IPS-18c (cell line): ENCODE data around the gene SMARCC1.
"Not testable (repeated sequence)": the region's sequence is repeated elsewhere in the genome, so short reads cannot be mapped to it uniquely, and the experiment has no call there.

Source experiments
- H3K4me3 ChIP-seq: 2 replicates; pipeline ENCODE4 v1.7.0; 2013; ENCODE audit warnings: low read depth, mild to moderate bottlenecking, low read length, moderate library complexity; ENCODE audit not compliant: insufficient read depth
- H3K9me3 ChIP-seq: one replicate; pipeline ENCODE4 v1.6.1; 2013; ENCODE audit warnings: mild to moderate bottlenecking, low read length, moderate library complexity; ENCODE audit not compliant: control insufficient read depth, insufficient read depth

SMARCC1 gene

DNA sequence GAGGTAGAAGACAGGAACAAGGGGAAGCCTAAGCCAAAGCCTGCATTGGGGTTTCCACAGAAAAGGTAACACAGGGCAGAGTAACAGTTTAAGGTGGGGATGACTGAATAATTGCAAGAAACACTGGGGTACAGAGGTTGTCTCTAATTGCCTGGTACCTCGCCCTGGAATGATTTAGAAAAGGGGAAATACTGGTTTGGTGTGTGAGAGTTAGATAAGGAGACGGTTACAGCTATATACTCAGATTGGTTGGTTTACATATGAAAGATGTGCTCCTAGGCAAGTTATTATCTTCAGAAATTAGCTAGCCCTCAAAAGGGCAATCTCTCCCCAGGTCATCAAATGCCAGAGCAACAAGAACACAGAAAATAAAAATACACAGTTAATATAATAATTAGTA is 58.8 kb downstream of the SMARCC1 start:
- no peaks in the 10 kb centered on the region for H3K9me3 ChIP-seq
- H3K4me3 ChIP-seq: no peak overlapping the region

DNA sequence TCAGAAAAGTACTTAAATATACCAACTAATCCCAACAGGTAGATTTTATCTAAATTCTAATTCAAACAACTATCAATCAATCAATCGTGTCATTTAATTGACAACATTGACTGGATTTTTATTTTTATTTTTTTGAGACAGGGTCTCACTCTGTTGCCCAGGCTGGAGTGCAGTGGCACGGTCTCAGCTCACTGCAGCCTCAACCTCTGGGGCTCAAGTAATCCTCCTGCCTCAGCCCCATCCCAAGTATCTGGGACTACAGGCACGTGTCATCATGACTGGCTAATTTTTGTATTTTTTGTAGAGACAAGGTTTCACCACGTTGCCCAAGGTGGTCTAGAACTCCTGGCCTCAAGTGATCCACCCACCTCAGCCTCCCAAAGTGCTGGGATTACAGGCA is 64.2 kb downstream of the SMARCC1 start:
- not testable (repeated sequence) for H3K9me3 ChIP-seq, H3K4me3 ChIP-seq

DNA sequence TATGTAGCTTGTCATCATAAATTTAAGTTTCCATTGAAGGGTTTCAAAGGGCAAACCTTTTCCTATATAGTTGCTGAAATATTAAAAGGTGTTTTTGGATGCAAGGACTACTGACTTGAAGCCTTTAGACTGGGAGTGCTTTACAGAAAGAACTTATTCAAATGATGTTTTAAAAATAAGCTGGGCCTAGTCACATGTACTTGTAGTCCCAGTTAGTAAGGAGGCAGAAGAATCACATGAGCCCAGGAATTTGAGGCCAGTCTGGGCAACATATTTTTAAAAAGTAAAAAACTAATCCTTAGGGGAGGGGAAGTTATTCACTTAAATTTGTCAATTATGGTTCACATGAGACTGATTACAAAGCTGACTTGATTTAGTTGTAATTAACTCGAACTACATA is 65.0 kb downstream of the SMARCC1 start:
- no peaks in the 10 kb centered on the region for H3K9me3 ChIP-seq

DNA sequence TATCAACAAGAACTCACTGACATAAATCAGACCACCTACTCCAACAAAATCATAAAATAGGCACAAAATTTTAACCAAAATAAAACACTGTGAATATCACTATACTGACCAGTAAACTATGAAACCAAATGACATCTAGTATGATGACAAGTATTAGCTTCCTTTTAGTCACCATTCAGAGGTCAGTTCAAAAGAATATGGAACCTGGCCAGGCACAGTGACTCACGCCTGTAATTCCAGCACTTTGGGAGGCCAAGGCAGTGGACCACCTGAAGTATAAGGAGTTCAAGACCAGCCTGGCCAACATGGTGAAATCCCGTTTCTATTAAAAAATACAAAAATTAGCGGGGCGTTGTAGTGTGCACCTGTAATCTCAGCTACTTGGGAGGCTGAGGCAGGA is 65.8 kb downstream of the SMARCC1 start:
- H3K9me3 ChIP-seq: no peaks in the 10 kb centered on the region
- H3K4me3 ChIP-seq: no peak overlapping the region

More for the DNA sequence above, 65.0 kb downstream of the SMARCC1 start:
- H3K4me3 ChIP-seq: no peak overlapping the region

DNA sequence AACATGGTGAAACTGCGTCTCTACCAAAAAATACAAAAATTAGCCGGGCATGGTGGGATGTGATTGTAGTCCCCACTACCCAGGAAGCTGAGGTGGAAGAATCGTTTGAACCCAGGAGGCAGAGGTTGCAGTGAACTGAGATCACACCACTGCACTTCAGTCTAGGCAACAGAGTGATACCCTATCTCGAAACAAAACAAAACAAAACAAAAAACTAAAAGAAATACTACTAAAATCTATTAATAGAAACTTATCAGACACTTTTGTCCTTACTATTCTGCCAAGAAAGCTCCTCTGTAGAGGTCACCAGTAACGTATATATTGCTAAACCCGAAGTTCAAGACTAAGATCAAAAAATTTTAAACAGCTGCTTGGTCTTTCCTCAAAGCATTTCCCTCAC is 67.1 kb downstream of the SMARCC1 start:
- Histone ChIP-seq H3K9me3 (no peaks in the 10 kb centered on the region), H3K4me3 (no peak overlapping the region)

DNA sequence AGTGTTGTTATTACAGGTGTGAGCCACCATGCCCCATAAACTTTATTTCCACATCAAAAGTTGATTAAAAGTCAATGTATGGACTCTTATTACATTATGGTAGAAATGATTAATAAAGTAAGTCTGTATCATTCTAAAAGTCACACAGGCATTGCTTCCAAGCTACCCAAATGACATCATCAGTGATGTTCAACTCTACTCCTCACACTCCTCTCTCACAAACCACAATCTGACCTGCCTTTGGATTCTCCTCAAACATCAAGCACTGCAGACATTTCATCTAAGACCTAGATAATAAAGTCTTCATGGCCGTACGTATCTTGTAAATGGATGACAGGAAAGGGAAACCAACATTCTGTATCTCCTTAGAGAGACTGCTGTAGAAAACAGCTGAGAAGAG is 68.0 kb downstream of the SMARCC1 start:
- Histone ChIP-seq H3K4me3 (no peak overlapping the region), H3K9me3 (no peaks in the 10 kb centered on the region)

DNA sequence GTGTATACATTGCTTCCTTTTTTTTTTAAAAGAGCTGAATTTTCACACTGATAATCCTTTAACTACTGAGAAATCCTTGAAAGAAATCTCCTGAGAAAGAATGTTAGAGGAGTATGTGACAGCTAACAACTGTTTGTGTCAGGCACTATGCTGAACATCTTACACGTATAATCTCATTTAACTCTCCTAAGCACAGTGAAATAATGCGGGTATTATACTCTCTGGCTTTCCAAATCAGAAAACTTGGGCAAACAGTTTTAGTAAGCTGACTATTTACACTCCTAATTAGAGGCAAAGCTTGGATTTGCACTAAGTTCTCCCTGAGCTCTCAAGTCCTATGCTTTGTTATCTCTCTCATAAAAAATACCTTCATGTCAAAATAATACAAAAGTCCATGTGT is 69.3 kb downstream of the SMARCC1 start:
- no peaks in the 10 kb centered on the region for H3K9me3 ChIP-seq
- no peak overlapping the region for H3K4me3 ChIP-seq

DNA sequence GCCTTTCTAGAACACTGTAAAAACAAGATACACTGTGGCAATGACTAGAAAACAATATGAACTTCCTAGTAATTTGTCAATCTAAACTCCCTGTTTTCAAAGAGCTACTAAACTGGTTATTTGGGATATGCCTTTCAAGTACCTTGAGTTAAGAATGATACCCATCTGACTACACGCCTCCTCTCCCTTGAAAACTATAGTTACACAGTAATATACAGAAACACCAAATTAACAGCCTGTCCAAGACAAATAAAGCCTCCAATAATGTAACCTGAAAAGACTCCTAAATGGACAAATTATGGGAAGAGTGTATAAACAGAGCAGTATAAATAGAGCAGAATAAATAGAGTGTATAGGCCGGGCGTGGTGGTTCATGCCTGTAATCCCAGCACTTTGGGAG is 70.1 kb downstream of the SMARCC1 start:
- H3K4me3 ChIP-seq: no peak overlapping the region

DNA sequence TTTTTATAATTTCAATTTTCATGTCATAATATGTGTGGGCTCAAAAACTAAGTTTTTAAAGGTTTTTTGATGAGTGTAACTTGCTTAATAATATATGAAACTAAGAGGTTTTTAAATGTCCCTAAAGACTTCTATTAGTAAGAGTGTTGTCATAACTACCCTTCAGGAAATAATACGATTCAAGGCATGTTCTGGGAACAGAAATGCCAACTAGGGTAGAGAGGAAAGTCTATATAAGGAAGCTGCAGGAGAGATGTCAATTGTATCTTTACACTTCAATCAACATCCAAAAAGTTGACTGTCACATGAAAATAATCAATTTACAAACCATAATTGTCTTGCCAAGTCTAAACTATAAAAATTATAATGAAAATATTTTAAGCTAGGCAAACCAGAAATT is 76.3 kb downstream of the SMARCC1 start:
- no peak overlapping the region for H3K4me3 ChIP-seq
- no peaks in the 10 kb centered on the region for H3K9me3 ChIP-seq

More for the DNA sequence above, 70.1 kb downstream of the SMARCC1 start:
- no peaks in the 10 kb centered on the region for H3K9me3 ChIP-seq

DNA sequence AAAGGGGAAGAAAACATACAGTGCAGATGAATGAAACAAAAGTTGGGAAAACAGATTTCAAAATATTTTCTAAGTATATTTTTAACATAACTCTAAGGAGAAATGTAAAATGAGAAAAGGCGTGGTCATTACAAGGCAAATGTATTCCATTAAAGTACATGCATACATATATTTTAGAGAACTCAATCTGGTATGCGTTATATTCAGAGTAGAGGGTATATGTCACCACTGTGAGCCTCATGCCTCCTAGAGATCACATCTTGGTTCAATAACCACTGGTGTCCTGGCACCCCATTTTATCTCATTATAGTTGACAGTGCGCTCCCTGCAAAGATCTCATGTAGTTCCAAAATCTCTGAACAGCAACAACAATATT is 77.5 kb downstream of the SMARCC1 start:
- Histone ChIP-seq H3K4me3 (no peak overlapping the region), H3K9me3 (no peaks in the 10 kb centered on the region)

DNA sequence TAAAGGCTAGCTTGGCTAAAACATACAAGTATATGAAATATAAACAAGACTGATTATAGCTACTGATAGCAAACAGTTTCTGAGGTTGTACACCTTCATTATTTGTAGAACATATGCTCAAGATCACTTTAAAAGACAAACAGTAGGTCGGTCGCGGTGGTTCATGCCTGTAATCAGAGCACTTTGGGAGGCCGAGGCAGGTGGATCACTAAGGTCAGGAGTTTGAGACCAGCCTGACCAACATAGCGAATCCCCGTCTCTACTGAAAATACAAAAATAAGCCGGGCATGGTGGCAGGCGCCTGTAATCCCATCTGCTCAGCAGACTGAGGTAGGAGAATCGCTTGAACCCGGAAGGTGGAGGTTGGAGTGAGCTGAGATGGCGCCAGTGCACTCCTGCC is 80.3 kb downstream of the SMARCC1 start:
- H3K4me3 ChIP-seq: no peak overlapping the region
- no peaks in the 10 kb centered on the region for H3K9me3 ChIP-seq

DNA sequence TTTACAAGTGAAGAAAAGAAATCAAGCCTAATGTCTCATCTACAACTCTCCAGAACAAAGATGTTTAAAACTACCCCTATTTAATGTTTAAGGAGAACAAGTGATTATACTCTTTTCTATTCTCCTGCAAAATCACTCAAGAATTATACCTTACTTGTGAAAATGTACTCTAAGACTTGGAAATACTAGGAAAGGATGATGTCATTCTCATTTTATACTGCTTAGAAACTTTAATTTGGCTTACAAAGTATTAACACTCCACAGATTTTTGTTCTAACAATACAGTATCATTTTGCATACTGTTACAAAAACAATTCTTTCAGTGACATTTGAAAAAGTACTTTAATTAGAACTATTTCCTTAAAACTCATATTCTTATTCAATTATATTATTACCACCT is 89.5 kb downstream of the SMARCC1 start:
- Histone ChIP-seq H3K9me3 (no peaks in the 10 kb centered on the region), H3K4me3 (no peak overlapping the region)

DNA sequence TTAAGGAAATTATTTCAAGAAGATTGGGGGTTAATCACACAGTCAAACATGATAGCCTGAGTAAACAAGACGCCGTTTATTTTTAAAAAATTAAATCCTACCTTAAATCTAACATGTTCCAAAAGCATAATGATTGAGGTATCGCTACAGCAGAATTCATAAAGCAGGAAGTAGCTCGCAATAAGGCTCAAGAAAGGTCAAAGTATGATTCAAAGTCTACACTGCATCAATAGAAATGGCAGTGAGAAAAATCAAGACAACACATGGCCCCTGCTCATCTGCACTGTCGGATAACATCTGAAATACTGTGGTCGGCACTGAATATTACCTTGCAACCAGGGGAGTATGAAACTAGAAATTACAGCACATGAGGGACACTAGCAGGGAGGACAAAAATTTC is 93.2 kb downstream of the SMARCC1 start:
- Histone ChIP-seq H3K4me3 (no peak overlapping the region), H3K9me3 (no peaks in the 10 kb centered on the region)

DNA sequence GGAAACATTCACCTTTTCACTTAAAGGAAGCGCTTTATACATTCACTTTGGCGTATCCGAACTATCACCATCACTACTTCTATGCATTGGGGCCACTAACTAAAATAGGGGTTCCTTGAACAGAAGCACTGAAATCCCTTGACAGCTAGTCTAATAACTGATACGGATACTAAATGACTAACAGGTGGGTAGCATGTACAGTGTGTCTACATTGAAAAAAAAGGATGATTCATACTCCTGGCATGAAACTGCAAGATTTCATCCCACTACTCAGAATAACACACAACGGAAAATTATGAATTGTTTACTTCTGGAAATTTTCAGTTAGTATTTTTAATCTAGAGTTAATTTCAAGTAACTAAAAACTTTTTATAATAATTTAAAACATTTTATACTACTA is 96.7 kb downstream of the SMARCC1 start:
- Histone ChIP-seq H3K9me3 (no peaks in the 10 kb centered on the region), H3K4me3 (no peak overlapping the region)

DNA sequence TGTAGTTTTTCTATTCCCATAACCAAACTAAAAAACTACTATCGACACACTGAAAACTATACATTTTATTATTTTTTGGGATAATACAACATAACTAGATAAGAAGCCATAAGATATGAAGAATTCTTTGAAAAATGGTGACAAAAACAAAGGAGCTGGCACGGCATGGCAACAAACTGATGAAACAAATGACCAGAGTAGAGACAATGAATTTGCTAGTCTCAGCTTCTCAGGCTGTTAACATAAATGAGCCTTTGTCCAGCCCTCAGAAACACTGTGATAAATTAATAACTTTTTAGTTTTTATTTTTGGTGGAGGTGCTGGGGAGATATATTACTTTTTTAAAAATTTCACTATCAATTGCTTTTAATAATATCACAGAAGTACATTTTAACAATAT is 100.7 kb downstream of the SMARCC1 start:
- H3K4me3 ChIP-seq: no peak overlapping the region
- no peaks in the 10 kb centered on the region for H3K9me3 ChIP-seq

DNA sequence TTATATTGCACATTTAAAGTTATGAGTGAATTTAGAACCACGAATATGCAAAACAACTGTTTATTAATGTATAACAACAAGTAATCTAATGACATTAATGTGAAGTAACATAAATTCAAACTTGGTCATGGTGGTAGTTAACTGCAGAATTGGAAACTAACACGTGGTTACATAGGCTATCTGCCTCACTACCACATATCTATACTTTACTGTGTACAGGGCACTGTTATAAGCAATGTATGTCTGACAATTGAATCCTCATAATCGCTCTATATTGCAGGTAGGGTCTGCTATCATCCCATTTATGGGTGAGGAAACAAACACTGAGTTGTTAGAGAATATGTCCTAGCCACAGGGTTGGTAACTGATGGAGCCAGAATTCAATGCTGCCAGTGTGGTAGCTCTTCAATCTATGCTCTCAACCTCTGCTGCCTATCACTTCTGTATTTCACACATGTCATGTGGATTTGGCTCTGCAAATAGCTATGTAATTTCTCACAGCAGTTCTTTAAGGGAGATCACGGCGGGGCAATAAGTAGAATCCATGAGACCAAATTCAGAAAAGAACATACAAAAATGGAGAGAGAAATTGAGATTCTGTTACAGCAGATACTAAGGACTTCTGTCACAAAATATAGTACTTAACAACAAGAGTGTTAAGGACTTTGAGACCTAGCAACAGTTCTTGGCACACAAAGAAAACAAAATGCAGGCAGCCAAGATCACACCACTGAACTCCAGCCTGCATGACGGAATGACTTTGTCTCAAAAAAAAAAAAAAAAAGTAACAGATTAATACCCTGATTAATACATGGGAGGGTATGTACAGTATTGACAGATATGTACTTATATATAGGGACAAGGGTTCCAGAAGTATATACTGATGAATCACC is 103.0 kb downstream of the SMARCC1 start:
- Histone ChIP-seq H3K4me3 (no peak overlapping the region), H3K9me3 (no peaks in the 10 kb centered on the region)

DNA sequence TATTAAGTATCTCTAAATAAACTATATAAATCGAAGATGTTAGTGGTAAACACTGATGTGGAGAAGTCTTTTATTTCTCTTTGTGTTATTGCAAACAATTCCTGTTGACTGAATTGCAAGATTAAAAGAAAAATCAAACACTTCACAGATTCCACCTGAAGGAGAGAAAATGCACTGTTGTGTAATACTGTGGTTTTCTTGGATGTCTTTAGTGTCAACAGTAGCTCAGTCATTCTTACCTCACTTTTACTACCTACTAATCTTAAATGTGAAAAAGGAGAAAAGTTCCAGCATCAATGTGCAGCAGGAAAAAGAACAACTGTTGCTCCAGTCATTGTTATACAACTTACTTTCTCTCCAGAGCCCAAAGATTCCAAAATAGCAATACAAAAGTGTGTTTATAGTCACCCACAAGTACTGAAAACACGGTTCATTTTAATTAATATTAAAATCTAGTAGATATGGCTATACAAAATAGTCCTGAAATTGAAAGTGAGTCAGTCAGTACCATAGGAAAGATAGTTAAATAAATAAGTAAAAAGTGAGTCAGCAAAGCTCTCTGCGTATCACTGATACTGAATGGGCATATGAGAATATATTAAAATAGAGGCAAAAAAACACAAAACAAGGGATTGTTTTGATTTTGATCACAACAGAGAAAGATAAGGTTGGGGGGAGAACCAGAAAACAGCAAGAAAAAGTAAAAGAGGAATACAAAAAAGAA is 112.5 kb downstream of the SMARCC1 start:
- no peak overlapping the region for H3K4me3 ChIP-seq
- H3K9me3 ChIP-seq: no peaks in the 10 kb centered on the region

DNA sequence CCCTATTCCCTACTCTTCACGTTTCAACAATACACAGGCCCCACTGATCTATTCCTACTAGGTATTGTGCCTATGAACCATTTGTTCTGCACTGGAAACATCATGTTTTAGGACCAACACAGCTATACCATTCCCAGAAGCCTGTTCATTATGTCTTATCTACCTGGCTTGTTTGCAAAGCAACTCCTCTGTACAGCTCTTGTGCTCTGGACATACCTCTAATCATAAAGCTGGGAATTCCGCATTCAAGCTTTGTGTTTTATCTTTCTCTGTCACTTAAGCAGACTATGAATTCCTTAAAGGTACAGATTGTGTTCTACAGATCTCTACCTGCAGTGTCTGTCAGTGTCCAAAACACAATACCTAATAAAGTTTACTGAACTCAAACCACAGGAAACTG is 115.6 kb downstream of the SMARCC1 start:
- Histone ChIP-seq H3K9me3 (no peaks in the 10 kb centered on the region), H3K4me3 (no peak overlapping the region)
